ENCODE results near the gene PTPRU. TPM values are rescaled to one million over a fixed set of nuclear protein-coding genes. Genes with fewer than 3 reads are reported as not detected.

The PTPRU gene
- total RNA-seq, 2 experiments from 2014 or later, result 0.16 to 0.56 TPM

DNA sequence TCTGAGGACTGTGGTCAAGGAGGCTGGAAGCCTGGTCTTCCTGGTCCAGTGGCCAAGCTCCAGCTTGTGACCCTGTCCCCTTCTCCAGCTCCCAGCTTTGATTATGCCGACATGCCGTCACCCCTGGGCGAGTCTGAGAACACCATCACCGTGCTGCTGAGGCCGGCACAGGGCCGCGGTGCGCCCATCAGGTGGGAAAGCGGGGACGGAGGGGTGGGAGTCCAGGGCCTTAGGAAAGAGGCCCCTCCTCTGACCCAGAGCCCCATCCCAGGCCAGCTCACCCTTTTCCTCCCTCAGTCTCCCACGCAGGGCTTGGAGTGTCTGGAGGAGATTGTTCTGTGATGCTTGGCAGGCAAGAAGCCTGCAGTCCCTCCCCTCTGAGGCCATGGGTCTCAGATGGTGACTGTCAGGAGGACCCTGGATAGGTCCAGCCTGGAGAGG lies 43.6 kb downstream of the PTPRU start:
- H3K27ac ChIP-seq (ENCODE audit: low read depth in 1 of 2, low read length in 2 of 2), result no peak overlapping the region
- DNase-seq, result no peak
- intact Hi-C loops (cut with DNase I, micrococcal nuclease), result no loop called here
- no peaks in the 10 kb centered on the region for H3K27me3 ChIP-seq (ENCODE audit: control insufficient read depth in 1 of 2, insufficient read depth in 2 of 2, low read length in 2 of 2)
- H3K36me3 ChIP-seq (ENCODE audit: insufficient read depth, low read length), result no peaks in the 10 kb centered on the region
- H3K4me3 ChIP-seq (ENCODE audit: low read length), result no peak overlapping the region
- peaks cover 5% of the 10 kb centered on the region for H3K4me1 Mint-ChIP-seq (ENCODE audit: low read depth)
- ATAC-seq (ENCODE audit: poor library complexity), result no peak
- H3K9me3 Mint-ChIP-seq, result no peaks in the 10 kb centered on the region
- CTCF ChIA-PET, result no interaction called here
- H3K27me3 Mint-ChIP-seq, result peaks cover 6% of the 10 kb centered on the region
- POLR2A ChIA-PET, result no interaction called here
- no peak overlapping the region for H3K4me3 Mint-ChIP-seq
- TF ChIP-seq, protein P1, sequence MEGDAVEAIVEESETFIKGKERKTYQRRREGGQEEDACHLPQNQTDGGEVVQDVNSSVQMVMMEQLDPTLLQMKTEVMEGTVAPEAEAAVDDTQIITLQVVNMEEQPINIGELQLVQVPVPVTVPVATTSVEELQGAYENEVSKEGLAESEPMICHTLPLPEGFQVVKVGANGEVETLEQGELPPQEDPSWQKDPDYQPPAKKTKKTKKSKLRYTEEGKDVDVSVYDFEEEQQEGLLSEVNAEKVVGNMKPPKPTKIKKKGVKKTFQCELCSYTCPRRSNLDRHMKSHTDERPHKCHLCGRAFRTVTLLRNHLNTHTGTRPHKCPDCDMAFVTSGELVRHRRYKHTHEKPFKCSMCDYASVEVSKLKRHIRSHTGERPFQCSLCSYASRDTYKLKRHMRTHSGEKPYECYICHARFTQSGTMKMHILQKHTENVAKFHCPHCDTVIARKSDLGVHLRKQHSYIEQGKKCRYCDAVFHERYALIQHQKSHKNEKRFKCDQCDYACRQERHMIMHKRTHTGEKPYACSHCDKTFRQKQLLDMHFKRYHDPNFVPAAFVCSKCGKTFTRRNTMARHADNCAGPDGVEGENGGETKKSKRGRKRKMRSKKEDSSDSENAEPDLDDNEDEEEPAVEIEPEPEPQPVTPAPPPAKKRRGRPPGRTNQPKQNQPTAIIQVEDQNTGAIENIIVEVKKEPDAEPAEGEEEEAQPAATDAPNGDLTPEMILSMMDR (IDR thresholded peaks at IDR 0.05), result no peak
- H3K9me3 ChIP-seq (ENCODE audit: control insufficient read depth in 1 of 2, insufficient read depth in 1 of 2, low read length in 2 of 2), result no peaks in the 10 kb centered on the region
- no peak overlapping the region for H3K27ac Mint-ChIP-seq
- peaks cover 5% of the 10 kb centered on the region for H3K4me1 ChIP-seq (ENCODE audit: insufficient read depth, low read length)
- no peaks in the 10 kb centered on the region for H3K36me3 Mint-ChIP-seq (ENCODE audit: low read depth)

DNA sequence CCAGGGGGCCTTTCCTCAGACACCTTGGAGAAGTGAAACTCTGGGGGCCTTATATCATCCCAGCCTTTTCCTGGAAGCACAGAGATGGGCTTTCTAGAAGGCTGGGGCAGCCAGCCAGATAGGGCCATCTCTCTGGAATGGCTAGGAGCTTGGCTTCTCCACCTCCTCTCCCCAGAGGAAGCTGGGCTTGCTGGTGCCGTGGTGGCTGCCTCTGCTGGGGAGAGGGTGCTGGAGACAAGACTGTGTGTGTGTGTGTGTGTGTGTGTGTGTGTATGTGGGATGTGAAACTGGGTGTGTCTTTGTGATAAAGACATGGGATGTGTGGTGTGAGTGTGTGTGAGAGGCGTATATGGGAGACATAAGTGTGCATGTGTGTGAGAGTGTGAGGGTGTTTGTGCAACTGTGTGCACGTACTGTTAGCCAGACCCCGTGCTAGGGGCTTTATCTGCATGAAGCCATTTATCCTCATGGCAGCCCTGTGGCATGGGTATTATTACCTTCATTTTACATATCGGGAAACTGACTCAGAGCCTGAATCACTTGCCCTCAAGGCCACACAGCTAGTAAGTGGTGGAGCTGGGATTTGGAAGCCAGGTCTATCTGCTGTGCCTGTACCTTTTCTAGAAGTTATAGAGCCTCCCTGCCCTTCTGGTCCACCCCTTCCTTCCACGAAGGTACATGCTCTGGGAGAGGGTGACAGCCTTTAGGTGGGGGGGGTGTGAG lies 44.2 kb downstream of the PTPRU start:
- Histone ChIP-seq H3K27ac (ENCODE audit: low read depth in 1 of 2, low read length in 2 of 2) (no peak overlapping the region), H3K27me3 (ENCODE audit: control insufficient read depth in 1 of 2, insufficient read depth in 2 of 2, low read length in 2 of 2) (no peaks in the 10 kb centered on the region), H3K4me3 (ENCODE audit: low read length) (no peak overlapping the region), H3K9me3 (ENCODE audit: control insufficient read depth in 1 of 2, insufficient read depth in 1 of 2, low read length in 2 of 2) (no peaks in the 10 kb centered on the region), H3K36me3 (ENCODE audit: insufficient read depth, low read length) (no peaks in the 10 kb centered on the region), H3K4me1 (ENCODE audit: insufficient read depth, low read length) (peaks cover 5% of the 10 kb centered on the region)
- H3K27me3 Mint-ChIP-seq, result peaks cover 6% of the 10 kb centered on the region
- no peak overlapping the region for H3K4me3 Mint-ChIP-seq
- H3K27ac Mint-ChIP-seq, result no peak overlapping the region
- POLR2A ChIA-PET, result no interaction called here
- CTCF ChIA-PET, result no interaction called here
- no peaks in the 10 kb centered on the region for H3K36me3 Mint-ChIP-seq (ENCODE audit: low read depth)
- no peak for DNase-seq
- intact Hi-C loops (cut with DNase I, micrococcal nuclease), result no loop called here
- TF ChIP-seq, protein P1 (IDR thresholded peaks at IDR 0.05), result no peak
- no peak for ATAC-seq (ENCODE audit: poor library complexity)
- H3K4me1 Mint-ChIP-seq (ENCODE audit: low read depth), result peaks cover 5% of the 10 kb centered on the region
- H3K9me3 Mint-ChIP-seq, result no peaks in the 10 kb centered on the region

DNA sequence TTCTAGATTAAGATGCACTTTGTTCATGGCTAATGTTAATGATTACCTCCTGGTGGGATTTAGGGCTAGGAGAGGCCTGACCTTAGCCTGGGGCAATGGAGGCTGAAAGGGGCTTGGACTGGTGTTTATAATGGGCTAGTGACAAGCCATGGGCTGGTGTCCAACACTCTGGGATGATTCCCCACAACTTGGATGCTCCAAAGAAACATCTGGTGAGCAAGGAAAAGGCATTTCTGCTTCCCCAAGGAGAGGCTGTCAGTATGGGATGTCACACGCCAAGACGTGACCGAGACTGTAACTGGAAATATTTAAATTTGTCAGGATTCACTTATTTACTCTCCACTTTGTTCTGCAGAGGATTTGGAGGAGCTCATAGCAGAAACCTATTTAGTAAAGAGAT lies 45.2 kb downstream of the PTPRU start:
- intact Hi-C loops (cut with DNase I, micrococcal nuclease), result no loop called here
- no peak for DNase-seq
- H3K4me1 Mint-ChIP-seq (ENCODE audit: low read depth), result peaks cover 5% of the 10 kb centered on the region
- H3K36me3 Mint-ChIP-seq (ENCODE audit: low read depth), result no peaks in the 10 kb centered on the region
- TF ChIP-seq, protein P1 (IDR thresholded peaks at IDR 0.05), result no peak
- no peaks in the 10 kb centered on the region for H3K9me3 ChIP-seq (ENCODE audit: control insufficient read depth in 1 of 2, insufficient read depth in 1 of 2, low read length in 2 of 2)
- H3K36me3 ChIP-seq (ENCODE audit: insufficient read depth, low read length), result no peaks in the 10 kb centered on the region
- H3K4me3 ChIP-seq (ENCODE audit: low read length), result no peak overlapping the region
- no peaks in the 10 kb centered on the region for H3K9me3 Mint-ChIP-seq
- ChIA-PET CTCF (no interaction called here), POLR2A (no interaction called here)
- no peak overlapping the region for H3K4me3 Mint-ChIP-seq
- no peak overlapping the region for H3K27ac Mint-ChIP-seq
- peaks cover 5% of the 10 kb centered on the region for H3K4me1 ChIP-seq (ENCODE audit: insufficient read depth, low read length)
- no peak for ATAC-seq (ENCODE audit: poor library complexity)
- peaks cover 6% of the 10 kb centered on the region for H3K27me3 Mint-ChIP-seq
- no peak overlapping the region for H3K27ac ChIP-seq (ENCODE audit: low read depth in 1 of 2, low read length in 2 of 2)
- no peaks in the 10 kb centered on the region for H3K27me3 ChIP-seq (ENCODE audit: control insufficient read depth in 1 of 2, insufficient read depth in 2 of 2, low read length in 2 of 2)

All from CD4-positive, alpha-beta T cell (primary cell).